H1 (cell line): ENCODE measurements around the gene FAM53B.
"Not testable (repeated sequence)": the region's sequence is repeated elsewhere in the genome, so short reads cannot be mapped to it uniquely, and the experiment has no call there.

Experiments
- CTCF ChIP-seq, 3 experiments: IDR thresholded peaks; 1 replicate in 2 of 3; 2 replicates in 1 of 3; pipeline versions ENCODE4 v1.5.1 to v1.6.1; 2011; ENCODE audit warnings: low read length in 3 of 3, mild to moderate bottlenecking in 3 of 3, inconsistent platforms in 2 of 3, low read depth in 1 of 3, moderate library complexity in 1 of 3; ENCODE audit not compliant: insufficient read depth in 1 of 3; ENCODE audit errors: control extremely low read depth in 1 of 3
- FOSL1 ChIP-seq: IDR thresholded peaks from 2 replicates; pipeline ENCODE4 v1.6.1; 2011; ENCODE audit warnings: mild to moderate bottlenecking, low read depth, low read length, moderate library complexity; ENCODE audit not compliant: insufficient read depth

- not testable (repeated sequence) for TF ChIP-seq CTCF (IDR thresholded peaks at IDR 0.05; ENCODE audit: control extremely low read depth in 1 of 3, insufficient read depth in 1 of 3, low read depth in 1 of 3, low read length in 3 of 3); FOSL1
Measured at GRCh38 chr10:124782900-124783299, 38.7 kb upstream of the FAM53B start.
